Esophagus (tissue), 2 donors: Measurements from ENCODE around the gene CBX8. TPM values are rescaled to one million over a fixed set of nuclear protein-coding genes. Genes with fewer than 3 reads are reported as not detected.

Source experiments
- H3K27ac ChIP-seq, 2 donors: one replicate each; pipeline ENCODE4 v1.5.1; 2013; ENCODE audit warnings: low read depth in 2 of 2, mild to moderate bottlenecking in 2 of 2, inconsistent platforms in 1 of 2, low read length in 1 of 2, moderate library complexity in 1 of 2
- H3K27me3 ChIP-seq, 2 donors: one replicate each; pipeline ENCODE4 v1.6.1; 2013; ENCODE audit warnings: low read length in 2 of 2, control low read depth in 1 of 2, mild to moderate bottlenecking in 1 of 2; ENCODE audit not compliant: insufficient read depth in 2 of 2, control insufficient read depth in 1 of 2
- H3K36me3 ChIP-seq, 2 donors: one replicate each; pipeline ENCODE4 v1.6.1; 2013; ENCODE audit warnings: low read length in 1 of 2; ENCODE audit not compliant: control insufficient read depth in 2 of 2, insufficient read depth in 2 of 2
- H3K4me1 ChIP-seq, 2 donors: one replicate each; pipeline ENCODE4 v1.6.1; 2013; ENCODE audit warnings: low read length in 1 of 2; ENCODE audit not compliant: control insufficient read depth in 2 of 2, insufficient read depth in 2 of 2
- H3K4me3 ChIP-seq, 2 donors: one replicate each; pipeline ENCODE4 v1.5.1; 2013; ENCODE audit warnings: low read length in 2 of 2, mild to moderate bottlenecking in 2 of 2, low read depth in 1 of 2, moderate library complexity in 1 of 2
- H3K9me3 ChIP-seq, 2 donors: one replicate each; pipeline ENCODE4 v1.6.1; 2013; ENCODE audit warnings: mild to moderate bottlenecking in 2 of 2, low read depth in 1 of 2, low read length in 1 of 2, moderate library complexity in 1 of 2; ENCODE audit not compliant: control insufficient read depth in 2 of 2, insufficient read depth in 1 of 2
- WGBS, 2 donors: extraction: QIAGEN DNeasy Blood & Tissue Kit; methylation state at CpG; one replicate each; pipeline ENCODE4 v1.1.7; 2013; 5-methylcytosine and 5-hydroxymethylcytosine counted together
- polyA plus RNA-seq, 2 donors: library from polyadenylated mRNA; stranded (reverse); fragments of 200-250 nt; gene quantifications; one replicate each; pipeline ENCODE4 v1.2.3, GENCODE V29; 2013
- donor health status: healthy with polysubstance abuse.
- donor health status: Bipolar disorder and iron deficiency.

Gene CBX8
- polyA plus RNA-seq, 2 donors = 2.2 to 3.2 TPM

GRCh38 chr17:79786930-79787643, 9.8 kb downstream of the CBX8 start:
- Histone ChIP-seq H3K4me3 (no peak overlapping the region), H3K36me3 (peaks cover 0 to 3% of the 10 kb centered on the region in 2 donors), H3K27me3 (peaks cover 0 to 26% of the 10 kb centered on the region in 2 donors), H3K9me3 (peaks cover 0 to 2% of the 10 kb centered on the region in 2 donors), H3K4me1 (peaks cover 0 to 14% of the 10 kb centered on the region in 2 donors), H3K27ac (no peak overlapping the region)
- 80 to 84% methylated on average over 12 of the region's 12 CpGs for WGBS, 2 donors

- Histone ChIP-seq H3K36me3 (peaks cover 0 to 3% of the 10 kb centered on the region in 2 donors), H3K27me3 (peaks cover 0 to 19% of the 10 kb centered on the region in 2 donors), H3K27ac (no peak overlapping the region), H3K4me3 (no peak overlapping the region), H3K4me1 (peaks cover 0 to 13% of the 10 kb centered on the region in 2 donors), H3K9me3 (peaks cover 0 to 2% of the 10 kb centered on the region in 2 donors)
- 89 to 92% methylated on average over 15 of the region's 15 CpGs for WGBS, 2 donors
Measured at GRCh38 chr17:79785900-79786810, 10.7 kb downstream of the CBX8 start.

DNA sequence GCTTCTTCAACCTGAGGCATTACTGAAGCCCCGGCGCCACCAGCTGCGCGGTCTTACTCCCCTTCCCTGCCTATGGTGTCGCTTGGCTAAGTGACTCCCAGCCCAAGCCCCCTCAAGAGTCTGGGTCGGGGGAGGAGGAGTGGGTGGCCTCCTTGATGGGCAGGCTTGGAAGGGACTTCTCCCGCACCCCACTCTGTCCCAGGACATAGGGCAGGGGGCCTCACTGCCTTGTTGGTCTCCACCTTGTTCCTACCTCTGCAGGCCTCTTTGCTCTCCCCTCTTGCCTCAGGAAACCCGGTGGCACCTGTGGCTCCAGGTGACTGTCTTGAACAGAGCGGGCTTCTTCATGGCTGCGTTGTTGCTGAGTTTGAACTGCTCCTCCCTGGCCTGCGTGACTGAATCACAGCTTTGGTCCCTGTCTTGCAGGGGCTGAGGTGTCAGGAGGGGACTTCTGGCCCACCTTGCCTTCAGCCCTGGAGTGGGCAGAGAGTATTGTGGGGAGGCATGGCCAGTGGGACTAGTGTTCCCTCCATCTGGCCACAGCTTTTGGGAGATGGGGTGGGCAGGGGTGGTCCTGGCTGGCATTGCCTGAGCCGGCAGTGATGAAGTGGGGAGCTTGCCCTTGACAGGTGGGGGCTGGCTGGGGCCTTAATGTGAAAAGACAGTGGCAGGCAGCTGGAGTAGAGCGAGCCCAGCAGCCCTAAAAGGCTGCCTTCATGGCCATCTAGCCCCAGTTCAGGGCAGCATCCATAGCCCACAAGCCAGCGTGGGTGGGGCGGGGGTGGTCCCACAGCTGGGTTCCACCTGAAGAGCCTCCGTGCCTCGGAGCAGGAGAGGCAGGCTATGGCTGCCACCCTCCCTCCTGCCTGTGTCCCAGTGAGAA, 11.6 kb downstream of the CBX8 start:
- Histone ChIP-seq H3K36me3 (peaks cover 0 to 3% of the 10 kb centered on the region in 2 donors), H3K27ac (no peak overlapping the region), H3K4me3 (no peak overlapping the region), H3K4me1 (peaks cover 0 to 7% of the 10 kb centered on the region in 2 donors), H3K27me3 (peaks cover 0 to 10% of the 10 kb centered on the region in 2 donors), H3K9me3 (no peaks in the 10 kb centered on the region)
- 93 to 95% methylated on average over 17 of the region's 17 CpGs for WGBS, 2 donors

- peaks cover 0 to 2% of the 10 kb centered on the region in 2 donors for H3K27me3 ChIP-seq
- 95 to 97% methylated on average over 31 of the region's 31 CpGs for WGBS, 2 donors
Measured at GRCh38 chr17:79784353-79785016, 12.4 kb downstream of the CBX8 start.

GRCh38 chr17:79783891-79784290, 13.0 kb downstream of the CBX8 start:
- H3K4me3 ChIP-seq = no peak overlapping the region
- peaks cover 0 to 3% of the 10 kb centered on the region in 2 donors for H3K4me1 ChIP-seq
- H3K9me3 ChIP-seq = no peaks in the 10 kb centered on the region
- H3K27me3 ChIP-seq = no peaks in the 10 kb centered on the region
- H3K36me3 ChIP-seq = peaks cover 0 to 3% of the 10 kb centered on the region in 2 donors
- no peak overlapping the region for H3K27ac ChIP-seq
- WGBS, 2 donors = 93 to 96% methylated on average over 18 of the region's 18 CpGs

More at GRCh38 chr17:79784353-79785016, 12.4 kb downstream of the CBX8 start:
- Histone ChIP-seq H3K4me3 (no peak overlapping the region), H3K9me3 (no peaks in the 10 kb centered on the region), H3K27ac (no peak overlapping the region), H3K4me1 (no peaks in the 10 kb centered on the region), H3K36me3 (peaks cover 0 to 3% of the 10 kb centered on the region in 2 donors)

DNA sequence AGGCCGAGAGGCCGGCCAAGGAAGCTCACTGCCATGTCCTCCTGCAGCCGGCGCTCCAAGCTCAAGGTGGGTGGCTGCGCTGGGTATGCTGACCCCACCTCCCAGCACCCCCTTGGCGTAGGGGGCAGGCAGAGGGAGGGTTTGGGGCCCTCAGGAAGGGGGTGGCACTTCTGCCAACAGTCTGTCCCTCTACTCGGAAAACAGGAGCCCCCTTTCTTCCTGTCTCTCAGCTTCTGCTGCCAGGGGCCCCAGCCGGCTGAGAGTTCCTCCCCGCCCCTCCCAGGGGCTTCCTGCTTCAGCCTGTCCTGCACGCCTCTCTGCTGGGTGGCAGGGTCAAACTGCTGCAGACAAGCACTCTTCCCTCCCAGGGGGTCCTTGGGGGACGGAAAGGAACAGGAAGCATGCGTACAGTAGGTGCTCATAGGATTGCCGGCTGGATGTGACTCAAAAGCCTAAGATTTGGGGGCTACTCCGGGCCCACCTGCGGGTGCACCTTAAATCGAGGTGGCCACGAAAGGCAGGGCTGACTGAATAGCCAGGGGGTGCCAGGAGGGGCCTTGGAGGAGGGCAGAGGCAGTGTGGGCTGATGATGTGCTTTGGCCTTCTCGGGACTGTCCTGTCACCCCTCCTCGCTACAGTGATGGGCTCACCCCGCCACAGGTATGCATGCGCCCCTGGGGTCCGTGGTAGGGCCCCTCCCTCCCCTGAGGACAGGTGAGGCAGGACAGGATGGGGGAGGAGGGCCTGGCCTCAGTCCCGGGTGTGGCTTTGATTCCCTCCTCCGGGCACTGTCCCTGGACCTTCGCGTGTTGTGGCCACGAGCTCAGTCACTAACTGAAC, 14.9 kb downstream of the CBX8 start:
- Histone ChIP-seq H3K9me3 (no peaks in the 10 kb centered on the region), H3K4me3 (no peak overlapping the region), H3K27me3 (no peaks in the 10 kb centered on the region), H3K27ac (no peak overlapping the region), H3K36me3 (peaks cover 0 to 3% of the 10 kb centered on the region in 2 donors), H3K4me1 (peaks cover 3 to 7% of the 10 kb centered on the region in 2 donors)
- 76 to 77% methylated on average over 27 of the region's 27 CpGs for WGBS, 2 donors

DNA sequence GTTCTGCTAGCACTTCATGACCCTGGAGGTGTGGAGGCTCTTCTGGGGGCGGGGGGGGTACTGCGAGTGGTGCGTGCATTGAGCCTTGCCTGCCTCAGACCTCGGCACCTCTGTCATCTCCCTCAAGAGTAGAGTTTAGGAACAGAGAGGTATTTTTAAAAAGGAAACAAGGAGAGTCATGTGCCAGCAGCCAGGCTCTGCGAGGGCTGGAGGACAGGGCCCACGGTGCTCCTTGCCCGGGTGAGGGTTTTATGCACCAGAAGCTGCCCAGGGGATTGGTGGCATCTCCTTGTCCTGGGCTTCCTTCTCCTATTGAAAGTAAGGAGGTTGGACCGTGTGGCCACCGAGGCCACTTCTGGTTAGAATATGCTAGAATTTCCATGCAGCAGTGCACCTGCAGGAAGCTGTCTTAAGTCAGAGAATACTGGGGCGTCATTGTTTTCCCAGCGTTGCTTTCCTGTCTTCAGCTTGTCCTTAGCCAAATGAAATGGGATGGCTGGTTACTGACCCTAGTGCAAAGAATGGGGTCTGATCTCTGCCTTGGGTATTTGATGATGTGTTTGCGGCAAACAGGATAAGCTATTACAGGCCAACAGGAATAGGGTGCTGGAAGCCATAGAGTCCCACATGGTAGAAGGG, 15.7 kb downstream of the CBX8 start:
- 79 to 84% methylated on average over 12 of the region's 12 CpGs for WGBS, 2 donors
- Histone ChIP-seq H3K27me3 (no peaks in the 10 kb centered on the region), H3K27ac (no peak overlapping the region)

More for the DNA sequence above, 15.7 kb downstream of the CBX8 start:
- no peaks in the 10 kb centered on the region for H3K9me3 ChIP-seq
- H3K36me3 ChIP-seq = peaks cover 0 to 3% of the 10 kb centered on the region in 2 donors
- H3K4me3 ChIP-seq = no peak overlapping the region
- peaks cover 3 to 7% of the 10 kb centered on the region in 2 donors for H3K4me1 ChIP-seq
